WTC11 (cell line): ENCODE results near the gene STXBP3.

ENCODE experiments used
- GRHL2 ChIP-seq: fragments of 250-450 bp; sonication (Bioruptor Pico); IDR thresholded peaks from 2 replicates; pipeline ENCODE4 v1.8.0; 2022; ENCODE audit warnings: mild to moderate bottlenecking, moderate library complexity; ENCODE audit not compliant: insufficient replicate concordance, severe bottlenecking
- TF ChIP-seq, protein P1 (sequence below): fragments of 200-600 bp; IDR thresholded peaks from 2 replicates; pipeline ENCODE4 v1.8.0; 2022; ENCODE audit warnings: antibody characterized with exemption
- TF ChIP-seq, protein P2 (sequence below): sonication (generic); formaldehyde crosslinking; conservative IDR thresholded peaks from 2 replicates; pipeline ENCODE4 v1.8.1; 2022; ENCODE audit warnings: mild to moderate bottlenecking, missing genetic modification reagents
- TF ChIP-seq, protein P3 (sequence below): sonication (generic); formaldehyde crosslinking; IDR thresholded peaks from 2 replicates; pipeline ENCODE4 v1.8.0; 2022; ENCODE audit warnings: mild to moderate bottlenecking, missing genetic modification reagents
- TF ChIP-seq, protein P4 (sequence below): sonication (generic); formaldehyde crosslinking; IDR thresholded peaks from 2 replicates; pipeline ENCODE4 v1.8.1; 2022; ENCODE audit warnings: mild to moderate bottlenecking, missing genetic modification reagents, moderate library complexity, borderline replicate concordance

DNA sequence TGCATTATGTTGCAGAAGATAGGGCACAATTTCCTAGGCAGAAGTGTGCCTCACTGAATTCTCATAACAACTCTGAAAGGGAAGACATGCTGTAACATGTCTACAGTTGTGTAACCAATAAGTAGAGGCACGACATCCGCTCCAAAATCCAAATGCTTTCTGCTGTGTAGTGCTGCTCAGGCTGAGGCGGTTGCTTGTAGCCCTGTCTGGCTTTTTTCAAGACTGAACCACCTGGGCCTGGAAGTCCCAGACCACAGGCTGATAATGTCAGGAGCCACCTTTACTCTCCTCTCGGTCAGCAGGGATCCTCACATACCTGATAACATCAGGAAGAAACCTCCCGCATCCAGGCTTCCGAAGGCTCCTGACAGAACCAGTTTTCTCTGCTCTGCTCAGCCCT is 99.5 kb downstream of the STXBP3 start:
- TF ChIP-seq, protein P1, sequence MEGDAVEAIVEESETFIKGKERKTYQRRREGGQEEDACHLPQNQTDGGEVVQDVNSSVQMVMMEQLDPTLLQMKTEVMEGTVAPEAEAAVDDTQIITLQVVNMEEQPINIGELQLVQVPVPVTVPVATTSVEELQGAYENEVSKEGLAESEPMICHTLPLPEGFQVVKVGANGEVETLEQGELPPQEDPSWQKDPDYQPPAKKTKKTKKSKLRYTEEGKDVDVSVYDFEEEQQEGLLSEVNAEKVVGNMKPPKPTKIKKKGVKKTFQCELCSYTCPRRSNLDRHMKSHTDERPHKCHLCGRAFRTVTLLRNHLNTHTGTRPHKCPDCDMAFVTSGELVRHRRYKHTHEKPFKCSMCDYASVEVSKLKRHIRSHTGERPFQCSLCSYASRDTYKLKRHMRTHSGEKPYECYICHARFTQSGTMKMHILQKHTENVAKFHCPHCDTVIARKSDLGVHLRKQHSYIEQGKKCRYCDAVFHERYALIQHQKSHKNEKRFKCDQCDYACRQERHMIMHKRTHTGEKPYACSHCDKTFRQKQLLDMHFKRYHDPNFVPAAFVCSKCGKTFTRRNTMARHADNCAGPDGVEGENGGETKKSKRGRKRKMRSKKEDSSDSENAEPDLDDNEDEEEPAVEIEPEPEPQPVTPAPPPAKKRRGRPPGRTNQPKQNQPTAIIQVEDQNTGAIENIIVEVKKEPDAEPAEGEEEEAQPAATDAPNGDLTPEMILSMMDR: no peak
- TF ChIP-seq, protein P2, sequence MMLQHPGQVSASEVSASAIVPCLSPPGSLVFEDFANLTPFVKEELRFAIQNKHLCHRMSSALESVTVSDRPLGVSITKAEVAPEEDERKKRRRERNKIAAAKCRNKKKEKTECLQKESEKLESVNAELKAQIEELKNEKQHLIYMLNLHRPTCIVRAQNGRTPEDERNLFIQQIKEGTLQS (CRISPR knock-in tag): no peak
- TF ChIP-seq, protein P3, sequence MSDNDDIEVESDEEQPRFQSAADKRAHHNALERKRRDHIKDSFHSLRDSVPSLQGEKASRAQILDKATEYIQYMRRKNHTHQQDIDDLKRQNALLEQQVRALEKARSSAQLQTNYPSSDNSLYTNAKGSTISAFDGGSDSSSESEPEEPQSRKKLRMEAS (CRISPR knock-in tag): no peak
- TF ChIP-seq, protein P4, sequence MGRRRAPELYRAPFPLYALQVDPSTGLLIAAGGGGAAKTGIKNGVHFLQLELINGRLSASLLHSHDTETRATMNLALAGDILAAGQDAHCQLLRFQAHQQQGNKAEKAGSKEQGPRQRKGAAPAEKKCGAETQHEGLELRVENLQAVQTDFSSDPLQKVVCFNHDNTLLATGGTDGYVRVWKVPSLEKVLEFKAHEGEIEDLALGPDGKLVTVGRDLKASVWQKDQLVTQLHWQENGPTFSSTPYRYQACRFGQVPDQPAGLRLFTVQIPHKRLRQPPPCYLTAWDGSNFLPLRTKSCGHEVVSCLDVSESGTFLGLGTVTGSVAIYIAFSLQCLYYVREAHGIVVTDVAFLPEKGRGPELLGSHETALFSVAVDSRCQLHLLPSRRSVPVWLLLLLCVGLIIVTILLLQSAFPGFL (CRISPR knock-in tag): no peak
- no peak for TF ChIP-seq GRHL2
